AG09319 (cell line): ENCODE results near the gene ALS2.
A peak's percentile ranks its signal among the peaks of the same experiment; 100 is the strongest.

Experiments
- DNase-seq: peaks from one replicate; pipeline ENCODE4 v3.0.0-alpha.2; 2010; ENCODE audit warnings: low read depth; ENCODE audit errors: extremely low read depth
- CTCF ChIP-seq: IDR thresholded peaks from 2 replicates; pipeline ENCODE4 v1.5.1; 2011; ENCODE audit warnings: low read depth, mild to moderate bottlenecking, inconsistent platforms, low read length, moderate library complexity

The ALS2 gene

GRCh38 chr2:201715459-201715858 lies 65.3 kb downstream of the ALS2 start:
- TF ChIP-seq CTCF: no peak
- DNase-seq: no peak

- TF ChIP-seq CTCF: no peak
- DNase-seq: no peak
Measured at GRCh38 chr2:201712726-201713125, 68.0 kb downstream of the ALS2 start.

GRCh38 chr2:201709747-201710146 lies 71.0 kb downstream of the ALS2 start:
- no peak for DNase-seq
- no peak for TF ChIP-seq CTCF

GRCh38 chr2:201709049-201709448 lies 71.7 kb downstream of the ALS2 start:
- no peak for DNase-seq
- no peak for TF ChIP-seq CTCF

GRCh38 chr2:201707753-201708152 lies 73.0 kb downstream of the ALS2 start:
- TF ChIP-seq CTCF: peak; percentile 50

GRCh38 chr2:201707142-201707541 lies 73.6 kb downstream of the ALS2 start:
- DNase-seq: no peak
- TF ChIP-seq CTCF: no peak

More at GRCh38 chr2:201707753-201708152, 73.0 kb downstream of the ALS2 start:
- no peak for DNase-seq

GRCh38 chr2:201704536-201704935 lies 76.2 kb downstream of the ALS2 start:
- TF ChIP-seq CTCF: no peak
- DNase-seq: no peak
